ENCODE measurements around the gene NRL.

GRCh38 chr14:24092505-24093206 is 22.1 kb downstream of the NRL start:
- no peak for TF ChIP-seq EZH2 (IDR thresholded peaks at IDR 0.05)
- no peak for TF ChIP-seq CTCF (IDR thresholded peaks at IDR 0.05)
